GM18868 (cell line): ENCODE results near the gene CRAT.

Source experiments
- ATAC-seq: cut with Tn5 transposase; IDR thresholded peaks from one replicate; pipeline ENCODE4 v1.9.1; 2021; ENCODE audit warnings: mild to moderate bottlenecking, moderate library complexity; ENCODE audit not compliant: unreplicated experiment

CRAT gene

GRCh38 chr9:129110740-129111527 lies at the start of gene CRAT, which contains the start of gene PTPA:
CRAT (minus strand) TSS chr9:129110793; CDS start chr9:129110509, 284 bp downstream.
PTPA (plus strand) TSS chr9:129111415; CDS start chr9:129111601, 186 bp downstream.
- ATAC-seq = peak; percentile 84

DNA sequence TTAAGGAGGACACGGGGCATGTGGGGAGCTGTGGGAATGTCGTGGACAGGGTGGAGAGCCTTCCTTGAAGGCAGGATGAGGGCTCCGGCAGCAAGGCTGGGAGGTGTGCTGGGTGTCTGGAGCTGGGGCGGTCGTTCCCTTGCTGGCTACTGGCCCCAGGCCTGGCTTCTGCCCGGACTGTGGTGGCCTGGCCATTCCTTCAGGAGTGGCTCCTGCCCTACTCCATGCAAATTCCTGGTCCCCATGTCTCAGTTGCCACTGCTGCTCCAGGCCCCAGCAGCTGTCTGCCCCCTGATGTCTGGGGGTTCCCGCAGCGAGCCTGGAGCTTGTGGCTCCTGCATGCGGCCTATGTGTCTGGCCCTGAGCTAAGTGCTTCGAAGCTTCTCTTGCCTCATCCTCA lies 45.6 kb upstream of the CRAT start:
- no peak for ATAC-seq

DNA sequence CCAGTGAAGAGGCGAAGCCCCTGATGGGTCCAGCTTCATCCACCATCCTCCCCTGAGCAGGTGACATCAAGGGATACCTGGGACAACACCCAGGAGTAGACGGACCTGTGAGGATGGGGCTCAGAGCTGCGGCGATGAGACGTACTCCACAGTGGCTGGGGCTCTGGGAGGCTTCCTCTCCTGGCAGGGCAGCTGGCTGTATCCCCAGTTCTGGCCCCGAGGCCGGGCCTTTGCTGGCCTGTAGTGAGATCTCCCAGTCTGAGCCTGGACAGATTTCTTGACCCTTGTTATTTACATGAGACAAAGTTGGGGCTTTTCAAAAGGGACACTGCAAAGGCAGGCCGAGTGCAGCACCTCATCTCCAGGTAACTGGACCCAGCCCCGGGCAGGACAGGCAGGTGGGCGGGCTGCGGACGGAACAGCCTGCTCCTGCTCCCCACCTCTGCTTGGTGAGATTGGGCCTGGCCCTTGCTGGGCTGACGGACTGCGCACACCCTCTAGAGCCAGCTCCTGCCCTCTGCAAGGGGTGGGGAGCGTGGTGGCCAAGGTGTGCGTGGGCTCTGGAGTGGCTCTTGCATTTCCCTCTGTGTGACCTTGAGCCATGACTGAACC lies 44.4 kb upstream of the CRAT start:
- ATAC-seq = no peak

DNA sequence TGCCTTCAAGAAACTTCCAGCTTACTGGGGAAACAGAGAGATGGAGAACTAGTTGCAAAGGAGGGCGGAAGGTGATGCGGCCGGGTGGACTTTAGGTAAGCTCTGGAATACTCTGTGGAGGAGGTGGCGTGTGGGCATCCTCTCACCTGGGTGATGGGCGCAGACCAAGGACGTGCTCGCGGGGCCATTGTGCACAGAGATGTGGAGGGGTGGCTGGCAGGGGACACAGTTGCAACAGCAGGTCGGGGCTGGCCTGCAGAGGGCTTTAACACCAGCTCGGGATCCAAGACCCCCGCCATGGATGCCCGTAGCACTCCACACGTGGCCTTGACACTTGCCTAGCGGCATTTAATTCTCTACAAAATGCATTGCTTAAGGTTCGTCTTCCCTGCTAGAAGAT lies 40.9 kb upstream of the CRAT start:
- ATAC-seq = no peak

GRCh38 chr9:129150672-129151211 lies 40.1 kb upstream of the CRAT start:
- no peak for ATAC-seq

DNA sequence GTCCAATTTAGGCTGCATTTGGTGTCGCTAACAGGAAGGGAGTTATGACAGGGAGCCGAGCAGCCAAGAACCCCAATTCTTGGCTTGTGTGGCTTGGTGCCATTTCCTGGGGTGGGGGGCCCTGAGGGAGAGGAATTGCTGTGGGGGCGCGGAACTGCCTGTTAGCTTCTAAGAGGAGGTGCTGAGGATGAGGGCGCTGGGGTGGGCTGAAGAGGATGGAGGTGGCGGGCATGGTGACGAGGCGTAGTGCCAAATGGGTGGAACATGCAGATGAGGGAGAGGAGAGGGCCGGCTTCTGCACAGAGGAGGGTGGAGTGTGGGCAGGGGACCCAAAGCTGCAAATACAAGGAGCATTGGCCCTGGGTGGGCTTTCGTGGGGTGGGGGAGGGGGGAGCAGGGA lies 39.5 kb upstream of the CRAT start:
- no peak for ATAC-seq

GRCh38 chr9:129149442-129149841 lies 38.8 kb upstream of the CRAT start:
- ATAC-seq = no peak

GRCh38 chr9:129148463-129149204 lies 38.0 kb upstream of the CRAT start:
- no peak for ATAC-seq

GRCh38 chr9:129146441-129146941 lies 35.9 kb upstream of the CRAT start:
- no peak for ATAC-seq

DNA sequence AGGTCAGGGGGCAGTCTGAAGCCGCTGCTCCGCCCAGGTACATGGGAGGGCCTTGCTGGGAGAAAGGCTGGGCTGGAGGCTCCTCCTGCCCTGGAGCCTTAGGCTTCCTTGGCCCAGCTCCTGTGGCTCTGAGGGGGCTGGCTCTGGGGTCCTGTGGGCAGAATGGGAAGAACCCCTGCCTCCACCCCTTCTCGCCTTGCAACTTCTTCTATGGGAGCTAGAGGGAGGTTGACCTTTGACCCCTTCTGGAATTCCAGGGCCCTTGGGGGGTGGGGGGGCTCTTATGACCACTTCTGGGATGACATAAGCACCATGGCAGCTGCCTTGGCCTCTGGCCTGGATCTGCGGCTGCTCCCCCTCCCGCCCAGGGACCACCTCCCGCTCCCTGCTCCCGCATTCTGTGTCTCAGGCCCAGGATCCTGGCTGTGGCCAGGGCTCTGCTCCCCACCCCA lies 35.3 kb upstream of the CRAT start:
- no peak for ATAC-seq

- ATAC-seq = no peak
These were observed 34.7 kb upstream of the CRAT start for GRCh38 chr9:129145316-129145715.

GRCh38 chr9:129143031-129143927 lies 32.7 kb upstream of the CRAT start:
- no peak for ATAC-seq

DNA sequence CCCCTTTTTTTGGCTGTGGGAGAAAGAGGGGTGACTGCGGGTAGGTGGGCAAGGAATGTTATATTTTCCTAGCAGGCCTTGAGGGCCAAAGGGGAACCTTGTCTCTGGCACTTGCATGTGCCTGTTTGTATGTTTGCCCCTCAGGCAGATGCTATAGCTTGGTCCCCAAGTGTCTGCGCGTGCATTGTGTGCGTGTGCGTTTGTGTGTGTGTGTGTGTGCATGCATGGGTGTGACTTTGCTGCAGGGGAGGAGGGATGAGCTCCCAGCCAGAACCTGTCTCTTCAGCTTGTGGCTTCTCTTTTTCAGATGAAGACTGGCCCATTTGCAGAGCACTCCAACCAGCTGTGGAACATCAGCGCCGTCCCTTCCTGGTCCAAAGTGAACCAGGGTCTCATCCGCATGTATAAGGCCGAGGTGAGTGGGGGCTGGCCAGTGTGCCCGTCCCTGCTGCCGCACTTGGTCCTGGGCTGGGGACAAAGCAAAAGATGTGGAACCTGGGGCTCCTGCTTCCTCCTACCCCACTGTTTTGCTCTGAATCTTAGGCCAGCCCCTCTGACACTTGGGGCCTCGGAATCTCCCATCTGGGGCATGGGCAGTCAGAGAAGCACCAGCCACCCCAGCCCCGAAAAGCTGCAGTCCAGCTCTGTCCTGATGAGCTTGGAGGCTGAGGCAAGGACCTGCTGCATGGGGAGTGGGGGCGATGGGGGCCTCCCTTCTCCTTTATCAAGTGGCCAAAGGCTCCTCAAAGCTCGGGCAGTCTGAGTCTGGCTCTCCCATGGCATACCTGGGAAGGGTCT lies 31.7 kb upstream of the CRAT start:
- ATAC-seq = no peak

DNA sequence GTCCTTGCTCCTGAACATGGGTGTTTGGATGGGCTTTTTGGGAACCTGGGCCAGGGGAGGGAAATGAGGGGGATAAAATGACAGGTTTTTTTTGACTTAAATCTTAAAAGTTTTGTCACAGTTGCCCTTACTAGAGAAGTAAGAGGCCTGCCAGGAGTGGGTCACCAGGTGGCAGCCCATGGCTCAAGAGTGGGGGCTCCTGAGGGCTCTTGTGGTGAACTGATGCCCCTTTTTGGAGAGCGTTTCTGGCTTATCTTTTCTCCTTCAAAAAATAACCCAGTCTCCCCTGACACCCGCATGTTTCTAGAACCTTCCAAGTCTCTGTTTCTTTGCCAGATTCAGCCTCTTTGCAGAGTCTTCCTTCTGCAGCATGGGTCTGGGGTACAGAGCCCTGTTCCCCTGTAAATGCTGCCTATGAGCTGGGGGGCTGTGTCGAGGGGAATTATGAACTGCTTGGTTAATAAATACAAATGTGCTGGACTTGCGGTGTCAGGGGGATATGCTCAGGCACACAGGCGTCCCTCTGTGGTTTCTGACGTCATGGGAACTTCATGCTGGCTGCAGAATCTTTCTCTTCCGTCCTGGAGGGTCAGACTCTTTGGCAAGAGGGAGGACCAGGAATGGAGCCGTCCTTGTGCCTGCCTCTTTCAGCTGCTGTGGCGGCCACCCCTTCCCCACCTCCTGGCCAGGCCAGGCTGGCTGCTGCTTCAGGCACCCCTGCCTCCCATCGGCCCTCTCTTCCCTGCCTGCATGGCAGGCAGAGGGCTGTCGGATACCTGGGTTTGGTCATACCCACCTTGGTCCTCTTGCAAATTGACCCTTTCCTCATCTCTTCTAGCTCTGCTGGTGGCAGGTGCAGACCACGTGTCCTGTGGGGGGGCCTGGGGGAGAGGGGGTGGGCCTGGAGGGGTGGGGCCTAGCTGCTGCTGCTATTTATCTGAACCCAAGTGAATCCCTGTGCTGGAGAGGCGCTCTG lies 30.8 kb upstream of the CRAT start:
- ATAC-seq = no peak

DNA sequence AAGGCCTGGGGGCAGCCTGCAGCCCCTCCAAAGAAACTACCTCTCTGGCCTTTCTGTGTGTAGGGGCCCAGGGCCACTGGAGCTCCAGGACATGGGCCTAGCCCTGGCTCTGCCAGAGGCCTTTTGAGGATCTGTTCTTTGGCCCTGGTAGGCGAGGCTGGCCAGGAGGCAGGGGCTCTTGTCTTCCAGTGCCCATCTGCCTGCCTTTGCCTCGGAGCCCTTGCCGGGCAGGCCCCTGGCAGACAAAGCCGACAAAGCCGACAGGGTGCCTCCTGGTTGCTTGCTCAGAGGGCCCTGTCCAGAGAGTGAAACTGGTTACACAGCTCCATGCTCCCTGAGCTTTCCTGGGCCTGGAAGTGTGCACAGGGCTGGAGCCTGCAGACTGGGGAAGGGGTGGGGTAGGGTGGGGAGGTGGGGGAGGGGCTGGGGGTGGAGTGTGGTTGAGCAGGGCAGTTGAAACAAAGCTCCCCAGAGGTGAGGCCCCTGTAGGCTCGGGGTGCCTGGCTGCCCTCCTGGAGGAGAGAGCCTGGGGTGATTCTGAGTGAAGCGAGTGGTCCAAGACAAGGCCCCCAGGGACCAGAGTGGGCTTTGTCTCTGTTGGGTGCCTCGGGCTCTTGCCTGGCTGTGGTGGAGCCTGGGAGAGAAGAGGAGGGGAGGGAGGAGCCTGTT lies 29.9 kb upstream of the CRAT start:
- peak; percentile 18 for ATAC-seq

DNA sequence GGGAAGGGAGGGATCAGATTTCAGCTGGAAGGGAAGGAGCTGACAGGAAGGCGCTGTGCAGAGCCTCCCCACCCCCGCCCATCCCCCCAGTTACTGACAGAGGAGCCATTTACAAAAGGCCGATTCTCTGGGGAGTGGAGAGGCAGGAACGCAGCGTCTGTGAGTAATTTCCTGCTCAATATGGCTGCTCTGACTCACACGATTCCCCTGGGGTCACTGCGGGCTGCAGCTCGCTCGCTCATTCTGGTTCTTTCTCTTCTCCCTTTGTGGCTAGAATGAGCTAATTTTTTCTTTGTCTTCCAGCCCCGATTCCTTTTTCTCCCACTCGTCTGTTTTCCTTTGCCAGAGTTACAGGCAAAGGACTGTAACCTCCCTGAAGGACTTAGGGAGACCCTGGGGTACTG lies 29.4 kb upstream of the CRAT start:
- peak; percentile 73 for ATAC-seq

DNA sequence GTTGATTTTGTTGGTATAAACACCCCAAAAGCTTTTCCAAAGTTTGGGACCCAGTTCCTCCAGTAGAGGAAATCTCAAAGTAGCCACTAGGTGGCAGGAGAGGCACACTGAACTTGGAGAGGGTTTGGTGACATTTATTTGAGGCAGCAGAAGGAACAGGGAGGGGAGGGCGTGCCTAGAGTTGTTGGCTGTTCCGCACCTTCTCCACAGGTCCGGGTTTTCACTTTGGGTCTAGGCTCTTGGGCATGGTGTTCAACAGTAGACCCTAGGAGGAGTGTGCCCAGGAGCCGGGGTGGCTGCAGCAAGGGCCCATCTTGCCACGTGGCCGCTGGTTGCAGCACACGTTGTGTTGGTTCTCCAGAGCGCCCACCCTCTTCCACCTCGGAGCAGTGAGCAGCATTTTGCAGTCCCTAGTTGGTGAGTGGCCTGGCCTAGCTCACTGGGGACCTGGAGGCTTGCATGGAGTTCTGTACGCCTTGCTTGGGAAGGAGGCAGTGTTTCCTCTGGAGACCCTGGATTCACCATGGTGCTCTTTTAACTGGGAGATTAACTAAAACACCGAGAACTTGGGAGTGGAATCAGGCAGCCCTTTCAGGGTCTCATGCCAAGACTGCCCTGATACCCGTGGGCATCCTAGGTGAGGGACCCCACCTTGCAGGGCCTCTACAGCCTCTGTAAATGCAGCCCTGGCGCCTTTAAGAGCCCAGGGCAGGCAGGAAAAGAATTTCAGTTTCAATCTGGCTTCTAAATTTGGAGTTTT lies 28.8 kb upstream of the CRAT start:
- peak; percentile 30 for ATAC-seq
